Activated CD4-positive, alpha-beta T cell treated with anti-CD3 and anti-CD28 coated beads, Interleukin-2, amount 10 ng/mL, durations not matched to agents 24 days and 14 days (primary cell): Measurements from ENCODE around the gene PRCC. TPM values are rescaled to one million over a fixed set of nuclear protein-coding genes. Genes with fewer than 3 reads are reported as not detected.
"Not testable (repeated sequence)": the region's sequence is repeated elsewhere in the genome, so short reads cannot be mapped to it uniquely, and the experiment has no call there.

ENCODE experiments used
- DNase-seq: peaks from one replicate; pipeline ENCODE4 v3.0.0; 2022
- H3K27ac Mint-ChIP-seq: one replicate; pipeline ENCODE4 v1.8.0; 2022; ENCODE audit warnings: mild to moderate bottlenecking, mixed read lengths
- H3K27me3 Mint-ChIP-seq: one replicate; pipeline ENCODE4 v1.8.0; 2022; ENCODE audit warnings: mixed read lengths
- H3K36me3 Mint-ChIP-seq: one replicate; pipeline ENCODE4 v1.8.0; 2022; ENCODE audit warnings: low read depth, mild to moderate bottlenecking, mixed read lengths
- H3K4me1 Mint-ChIP-seq: one replicate; pipeline ENCODE4 v1.8.0; 2021; ENCODE audit warnings: mixed read lengths
- H3K4me3 Mint-ChIP-seq: one replicate; pipeline ENCODE4 v1.8.0; 2022; ENCODE audit warnings: mild to moderate bottlenecking, moderate library complexity, mixed read lengths
- H3K9me3 Mint-ChIP-seq: one replicate; pipeline ENCODE4 v1.8.0; 2021; ENCODE audit warnings: mixed read lengths
- intact Hi-C: fragments of 100-400 bp; cut with micrococcal nuclease; formaldehyde crosslinking; loops from one replicate; pipeline ENCODE4 v1.15.1; 2023
- total RNA-seq: library from RNA; stranded (reverse); gene quantifications from 2 replicates; pipeline ENCODE4 v1.2.3, GENCODE V29; 2022

Gene PRCC
- total RNA-seq, 1 donor from 2014 or later: 120 TPM

DNA sequence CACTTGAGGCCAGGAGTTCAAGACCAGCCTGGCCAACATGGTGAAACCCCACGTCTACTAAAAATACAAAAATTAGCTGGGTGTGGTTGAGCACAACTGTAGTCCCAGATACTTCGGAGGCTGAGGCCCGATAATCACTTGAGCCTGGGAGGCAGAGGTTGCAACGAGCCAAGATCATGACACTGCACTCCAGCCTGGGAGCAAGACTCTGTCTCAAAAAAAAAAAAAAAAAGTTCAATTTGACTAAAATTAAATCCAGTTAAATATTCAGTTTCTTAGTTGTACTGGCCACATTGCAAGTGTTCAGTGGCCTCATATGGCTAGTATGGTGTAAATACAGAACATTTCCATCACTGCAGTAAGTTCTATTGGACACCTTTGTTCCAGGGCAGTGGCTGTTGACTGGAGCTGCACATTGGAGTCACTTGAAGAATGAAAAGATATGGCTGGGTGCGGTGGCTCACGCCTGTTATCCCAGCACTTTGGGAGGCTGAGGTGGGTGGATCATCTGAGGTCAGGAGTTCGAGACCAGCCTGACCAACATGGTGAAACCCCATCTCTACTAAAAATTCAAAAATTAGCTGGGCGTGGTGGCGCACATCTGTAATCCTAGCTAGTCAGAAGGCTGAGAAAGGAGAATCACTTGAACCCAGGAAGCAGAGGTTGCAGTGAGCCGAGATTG is 9.6 kb upstream of the PRCC start:
- intact Hi-C loops: loop anchor here (10.0 kb wide), 1 partner anchor 563 kb away; the partner anchor contains the start of gene SLC25A44
- peaks cover 13% of the 10 kb centered on the region for H3K4me1 Mint-ChIP-seq
- H3K27ac Mint-ChIP-seq, H3K9me3 Mint-ChIP-seq, H3K4me3 Mint-ChIP-seq, DNase-seq, H3K27me3 Mint-ChIP-seq, H3K36me3 Mint-ChIP-seq: not testable (repeated sequence)

DNA sequence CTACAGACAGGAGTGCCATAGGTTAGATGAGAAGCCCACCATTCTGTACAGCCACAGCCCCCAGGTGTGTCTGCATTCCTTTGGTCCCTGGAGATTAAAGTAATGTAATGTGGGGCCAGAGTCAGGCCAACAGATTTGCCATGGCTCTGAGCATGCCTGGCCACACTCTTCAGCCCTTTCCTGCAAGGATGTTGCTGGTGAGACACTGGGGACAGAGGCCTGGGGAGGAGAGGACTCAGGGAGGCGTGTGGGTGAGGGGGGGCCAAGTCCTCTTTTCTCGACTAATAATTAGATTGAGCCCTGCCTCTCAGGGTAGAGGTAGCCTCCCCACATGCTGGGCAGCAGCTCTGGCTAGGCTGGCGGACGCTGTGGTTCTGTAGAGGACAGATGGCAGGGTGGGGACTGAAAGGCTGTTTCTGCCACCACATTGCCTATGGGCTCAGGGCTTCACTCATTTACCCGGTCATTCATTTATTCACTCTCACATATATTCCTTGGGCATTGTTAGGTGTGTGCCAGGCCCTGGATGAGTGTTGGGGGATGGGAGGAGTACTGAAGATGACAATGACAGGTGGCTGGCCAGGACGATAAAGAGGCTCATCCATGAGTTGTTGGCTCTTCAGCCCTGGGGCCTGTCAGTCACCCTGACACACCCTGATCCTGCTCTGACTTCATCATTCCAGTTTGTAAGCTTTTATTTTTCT is 7.1 kb upstream of the PRCC start:
- no peaks in the 10 kb centered on the region for H3K27me3 Mint-ChIP-seq
- DNase-seq: no peak
- peaks cover 2% of the 10 kb centered on the region for H3K36me3 Mint-ChIP-seq
- intact Hi-C loops: no loop called here
- H3K9me3 Mint-ChIP-seq: no peaks in the 10 kb centered on the region
- H3K4me3 Mint-ChIP-seq: no peak overlapping the region
- no peak overlapping the region for H3K27ac Mint-ChIP-seq
- H3K4me1 Mint-ChIP-seq: peaks cover 5% of the 10 kb centered on the region

DNA sequence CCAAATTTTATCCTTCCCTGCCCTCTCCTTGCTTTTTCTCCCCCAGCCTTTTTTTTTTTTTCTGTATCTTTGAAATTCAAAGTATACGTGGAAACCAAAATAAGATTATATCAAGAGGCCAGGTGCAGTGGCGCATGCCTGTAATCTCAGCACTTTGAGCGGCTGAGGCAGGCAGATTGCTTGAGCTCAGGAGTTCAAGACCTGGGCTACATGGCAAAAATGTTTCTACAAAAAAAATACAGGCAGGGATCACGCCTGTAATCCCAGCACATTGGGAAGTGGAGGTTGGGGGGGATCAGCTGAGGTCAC is 6.6 kb upstream of the PRCC start:
- Mint-ChIP-seq H3K27me3 (no peaks in the 10 kb centered on the region), H3K4me1 (peaks cover 6% of the 10 kb centered on the region), H3K9me3 (no peaks in the 10 kb centered on the region), H3K27ac (no peak overlapping the region), H3K36me3 (peaks cover 2% of the 10 kb centered on the region), H3K4me3 (no peak overlapping the region)
- intact Hi-C loops: no loop called here
- no peak for DNase-seq

- intact Hi-C loops: not testable (repeated sequence)
Measured at GRCh38 chr1:156765136-156765535, 2.2 kb upstream of the PRCC start.

DNA sequence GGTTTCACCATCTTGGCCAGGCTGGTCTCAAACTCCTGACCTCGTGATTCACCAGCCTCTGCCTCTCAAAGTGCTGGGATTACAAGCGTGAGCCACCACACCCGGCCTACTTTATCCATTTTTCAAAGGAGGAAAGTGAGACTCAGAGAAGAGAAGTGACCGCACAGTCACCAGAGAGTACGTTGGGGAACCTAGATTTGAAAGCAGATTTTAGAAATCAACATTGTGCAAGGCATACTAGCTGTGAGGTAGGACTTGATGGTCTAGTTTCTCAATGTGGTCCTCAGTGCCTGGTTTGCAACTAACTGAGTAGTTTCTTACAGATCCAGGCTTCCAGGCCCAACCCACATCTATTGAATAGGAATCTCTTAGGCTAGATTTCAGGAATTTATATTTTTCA is 1.7 kb upstream of the PRCC start:
- Mint-ChIP-seq H3K36me3 (peaks cover 18% of the 10 kb centered on the region), H3K4me3 (no peak overlapping the region), H3K4me1 (peaks cover 22% of the 10 kb centered on the region), H3K27me3 (no peaks in the 10 kb centered on the region), H3K27ac (no peak overlapping the region), H3K9me3 (no peaks in the 10 kb centered on the region)
- no peak for DNase-seq
- intact Hi-C loops: loop anchor here (2.0 kb wide), 1 partner anchor 51 kb away; the partner anchor contains the start of gene SH2D2A

More at GRCh38 chr1:156765136-156765535, 2.2 kb upstream of the PRCC start:
- not testable (repeated sequence) for H3K27ac Mint-ChIP-seq, DNase-seq, H3K27me3 Mint-ChIP-seq, H3K4me3 Mint-ChIP-seq, H3K9me3 Mint-ChIP-seq
- peaks cover 21% of the 10 kb centered on the region for H3K4me1 Mint-ChIP-seq
- peaks cover 14% of the 10 kb centered on the region for H3K36me3 Mint-ChIP-seq

DNA sequence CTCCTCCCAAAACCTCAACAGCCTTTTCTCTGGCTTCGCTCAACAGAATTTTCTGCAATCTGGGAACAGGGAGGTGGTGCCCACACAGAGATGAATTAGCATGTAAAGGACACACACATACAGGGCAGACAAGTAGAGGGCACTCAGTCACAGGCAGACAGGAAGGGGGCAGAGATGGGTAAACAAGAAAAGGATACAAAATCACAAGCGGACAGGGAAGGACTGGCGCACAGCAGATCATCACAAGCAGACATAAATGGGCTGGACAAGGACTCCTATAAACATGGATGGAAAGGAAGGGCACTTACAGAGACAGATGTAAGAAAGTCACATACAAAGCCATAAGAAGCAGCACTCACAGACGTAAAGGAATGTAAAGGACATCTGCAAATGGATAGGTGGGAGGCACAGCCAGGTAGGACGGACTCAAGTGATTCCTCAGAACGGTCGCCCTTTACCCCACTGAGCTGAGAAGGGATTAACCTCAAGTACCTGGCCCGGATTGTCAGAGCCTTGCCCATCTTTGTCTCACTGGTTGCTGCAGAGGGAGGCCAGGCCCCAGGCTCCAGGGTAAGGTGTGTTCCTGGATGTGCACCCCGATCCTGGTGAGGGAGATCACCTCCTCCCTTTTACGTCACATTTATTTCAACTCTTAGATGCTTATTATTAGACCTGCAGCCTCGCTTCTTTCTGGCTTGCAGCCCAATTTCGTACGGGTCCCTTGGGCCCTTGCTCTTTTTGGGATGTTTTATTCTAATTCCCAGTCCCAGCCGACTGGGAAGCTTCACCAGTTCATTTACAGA is 836 bp upstream of the PRCC start:
- H3K27ac Mint-ChIP-seq: peak overlapping the region; percentile 79
- H3K36me3 Mint-ChIP-seq: peaks cover 25% of the 10 kb centered on the region
- intact Hi-C loops: loop anchor here (1.0 to 2.0 kb wide), 5 partner anchors 15 to 261 kb away; partner anchors contain the start of genes HDGF, ISG20L2, METTL25B and MRPL24
- H3K4me3 Mint-ChIP-seq: no peak overlapping the region
- peak; percentile 67 for DNase-seq
- H3K27me3 Mint-ChIP-seq: no peaks in the 10 kb centered on the region
- H3K9me3 Mint-ChIP-seq: no peaks in the 10 kb centered on the region
- peaks cover 30% of the 10 kb centered on the region for H3K4me1 Mint-ChIP-seq

- H3K4me1 Mint-ChIP-seq: peaks cover 40% of the 10 kb centered on the region
- peak; percentile 85 for DNase-seq
- H3K27me3 Mint-ChIP-seq: no peaks in the 10 kb centered on the region
- intact Hi-C loops: loop anchor here (1.0 to 2.0 kb wide), 5 partner anchors 17 to 263 kb away; partner anchors contain the start of genes HDGF, ISG20L2, METTL25B and MRPL24
- H3K4me3 Mint-ChIP-seq: no peak overlapping the region
- H3K9me3 Mint-ChIP-seq: no peaks in the 10 kb centered on the region
- H3K36me3 Mint-ChIP-seq: peaks cover 33% of the 10 kb centered on the region
- H3K27ac Mint-ChIP-seq: no peak overlapping the region
Measured at GRCh38 chr1:156767879-156768604, 707 bp downstream of the PRCC start.

GRCh38 chr1:156768610-156769295 is 1.4 kb downstream of the PRCC start:
- no peaks in the 10 kb centered on the region for H3K27me3 Mint-ChIP-seq
- peaks cover 47% of the 10 kb centered on the region for H3K4me1 Mint-ChIP-seq
- H3K36me3 Mint-ChIP-seq: peaks cover 38% of the 10 kb centered on the region
- no peak overlapping the region for H3K4me3 Mint-ChIP-seq
- no peak overlapping the region for H3K27ac Mint-ChIP-seq
- intact Hi-C loops: no loop called here
- DNase-seq: no peak
- no peaks in the 10 kb centered on the region for H3K9me3 Mint-ChIP-seq

GRCh38 chr1:156772222-156772621 is 4.9 kb downstream of the PRCC start:
- H3K27me3 Mint-ChIP-seq: no peaks in the 10 kb centered on the region
- H3K4me1 Mint-ChIP-seq: peaks cover 48% of the 10 kb centered on the region
- no peak for DNase-seq
- peaks cover 47% of the 10 kb centered on the region for H3K36me3 Mint-ChIP-seq
- H3K4me3 Mint-ChIP-seq: no peak overlapping the region
- intact Hi-C loops: no loop called here
- H3K27ac Mint-ChIP-seq: no peak overlapping the region
- no peaks in the 10 kb centered on the region for H3K9me3 Mint-ChIP-seq

GRCh38 chr1:156772728-156773497 is 5.6 kb downstream of the PRCC start:
- intact Hi-C loops: no loop called here
- no peak overlapping the region for H3K4me3 Mint-ChIP-seq
- H3K9me3 Mint-ChIP-seq: no peaks in the 10 kb centered on the region
- DNase-seq: no peak
- peak overlapping the region; percentile 2 for H3K27ac Mint-ChIP-seq
- H3K36me3 Mint-ChIP-seq: peaks cover 52% of the 10 kb centered on the region
- peaks cover 53% of the 10 kb centered on the region for H3K4me1 Mint-ChIP-seq
- no peaks in the 10 kb centered on the region for H3K27me3 Mint-ChIP-seq

- Mint-ChIP-seq H3K4me1 (peaks cover 54% of the 10 kb centered on the region), H3K27ac (no peak overlapping the region), H3K27me3 (no peaks in the 10 kb centered on the region), H3K36me3 (peaks cover 50% of the 10 kb centered on the region), H3K9me3 (no peaks in the 10 kb centered on the region), H3K4me3 (no peak overlapping the region)
- intact Hi-C loops: no loop called here
- no peak for DNase-seq
Measured at GRCh38 chr1:156773607-156774006, 6.3 kb downstream of the PRCC start.

DNA sequence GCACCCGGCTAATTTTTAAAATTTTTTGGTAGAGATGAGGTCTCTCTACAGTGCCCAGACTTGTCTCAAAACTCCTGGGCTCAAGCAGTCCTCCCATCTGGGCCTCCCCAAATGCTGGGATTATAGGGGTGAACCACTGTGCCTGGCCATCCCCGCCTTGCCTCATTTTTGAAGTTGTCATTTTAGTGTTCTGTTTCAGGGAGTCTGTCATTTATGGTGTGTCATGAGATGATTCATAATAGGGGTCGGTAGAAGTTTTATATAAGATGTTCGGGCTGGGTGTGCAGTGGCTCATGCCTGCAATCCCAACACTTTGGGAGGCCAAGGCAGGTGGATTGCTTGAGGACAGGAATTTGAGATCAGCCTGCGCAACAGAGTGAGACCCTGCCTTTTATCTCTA is 8.5 kb downstream of the PRCC start:
- no peak for DNase-seq
- no peaks in the 10 kb centered on the region for H3K9me3 Mint-ChIP-seq
- intact Hi-C loops: no loop called here
- no peak overlapping the region for H3K4me3 Mint-ChIP-seq
- H3K27me3 Mint-ChIP-seq: no peaks in the 10 kb centered on the region
- H3K27ac Mint-ChIP-seq: peak overlapping the region; percentile 1
- H3K4me1 Mint-ChIP-seq: peaks cover 40% of the 10 kb centered on the region
- peaks cover 35% of the 10 kb centered on the region for H3K36me3 Mint-ChIP-seq
